Trophoblast cell (in vitro differentiated cells and primary cell): ENCODE results near the gene EMILIN2.

Experiments used
- DNase-seq, 2 donors: peaks; one replicate each; pipeline ENCODE4 v3.0.0-alpha.2; 2016
- H2AFZ ChIP-seq: 2 replicates; pipeline ENCODE4 v1.6.1; 2013; ENCODE audit warnings: low read length, moderate library complexity, mild to moderate bottlenecking; ENCODE audit not compliant: insufficient read depth, poor library complexity
- H2AK5ac ChIP-seq: 2 replicates; pipeline ENCODE4 v1.6.1; 2013; ENCODE audit warnings: mild to moderate bottlenecking, low read length
- H2BK120ac ChIP-seq: 2 replicates; pipeline ENCODE4 v1.6.1; 2013; ENCODE audit warnings: low read length, mild to moderate bottlenecking, moderate library complexity; ENCODE audit not compliant: insufficient read depth, poor library complexity
- H2BK12ac ChIP-seq: 2 replicates; pipeline ENCODE4 v1.6.1; 2013; ENCODE audit warnings: mild to moderate bottlenecking, low read length, moderate library complexity
- H2BK5ac ChIP-seq: 2 replicates; pipeline ENCODE4 v1.6.1; 2013; ENCODE audit warnings: low read length, low read depth, moderate library complexity, mild to moderate bottlenecking; ENCODE audit not compliant: poor library complexity
- H3K14ac ChIP-seq: 2 replicates; pipeline ENCODE4 v1.6.1; 2013; ENCODE audit warnings: mild to moderate bottlenecking, low read length
- H3K18ac ChIP-seq: 2 replicates; pipeline ENCODE4 v1.6.1; 2013; ENCODE audit warnings: mild to moderate bottlenecking, low read length
- H3K23ac ChIP-seq: 2 replicates; pipeline ENCODE4 v1.6.1; 2013; ENCODE audit warnings: low read length
- H3K27ac ChIP-seq: 2 replicates; pipeline ENCODE4 v1.5.1; 2013; ENCODE audit warnings: low read depth, mild to moderate bottlenecking, inconsistent platforms, low read length, moderate library complexity
- H3K27me3 ChIP-seq: 2 replicates; pipeline ENCODE4 v1.6.1; 2013; ENCODE audit warnings: inconsistent platforms, mild to moderate bottlenecking, low read length, moderate library complexity; ENCODE audit not compliant: insufficient read depth
- H3K36me3 ChIP-seq, 2 experiments: 1 replicate in 1 of 2; 2 replicates in 1 of 2; pipeline ENCODE4 v1.6.1; 2013; ENCODE audit warnings: low read length in 2 of 2, mild to moderate bottlenecking in 2 of 2, moderate library complexity in 1 of 2; ENCODE audit not compliant: insufficient read depth in 2 of 2, control insufficient read depth in 1 of 2
- H3K4ac ChIP-seq: 2 replicates; pipeline ENCODE4 v1.6.1; 2013; ENCODE audit warnings: low read depth, mild to moderate bottlenecking, low read length, moderate library complexity
- H3K4me1 ChIP-seq, 2 experiments: 1 replicate in 1 of 2; 2 replicates in 1 of 2; pipeline ENCODE4 v1.6.1; 2013; ENCODE audit warnings: low read length in 2 of 2, mild to moderate bottlenecking in 2 of 2, moderate library complexity in 1 of 2; ENCODE audit not compliant: insufficient read depth in 2 of 2, control insufficient read depth in 1 of 2
- H3K4me2 ChIP-seq: 2 replicates; pipeline ENCODE4 v1.6.1; 2013; ENCODE audit warnings: inconsistent platforms, mild to moderate bottlenecking, low read length, moderate library complexity
- H3K4me3 ChIP-seq: 2 replicates; pipeline ENCODE4 v1.5.1; 2013; ENCODE audit warnings: mild to moderate bottlenecking, low read depth, low read length, inconsistent platforms
- H3K79me1 ChIP-seq: one replicate; pipeline ENCODE4 v1.6.1; 2013; ENCODE audit warnings: low read length
- H3K79me2 ChIP-seq: 2 replicates; pipeline ENCODE4 v1.6.1; 2013; ENCODE audit warnings: low read length, mild to moderate bottlenecking; ENCODE audit not compliant: control insufficient read depth, insufficient read depth, poor library complexity
- H3K9ac ChIP-seq: 2 replicates; pipeline ENCODE4 v1.6.1; 2013; ENCODE audit warnings: mild to moderate bottlenecking, low read length
- H3K9me3 ChIP-seq: 2 replicates; pipeline ENCODE4 v1.6.1; 2013; ENCODE audit warnings: low read depth, mild to moderate bottlenecking, control low read depth, inconsistent platforms, low read length; ENCODE audit not compliant: insufficient read depth
- H4K12ac ChIP-seq: 2 replicates; pipeline ENCODE4 v1.6.1; 2013; ENCODE audit warnings: low read depth, mild to moderate bottlenecking, low read length, moderate library complexity
- H4K8ac ChIP-seq: 2 replicates; pipeline ENCODE4 v1.6.1; 2013; ENCODE audit warnings: low read depth, mild to moderate bottlenecking, low read length, moderate library complexity
- H4K91ac ChIP-seq: one replicate; pipeline ENCODE4 v1.6.1; 2013; ENCODE audit warnings: low read depth, mild to moderate bottlenecking, low read length, moderate library complexity
- WGBS: extraction: QIAGEN DNeasy Blood & Tissue Kit; methylation state at CpG from one replicate; pipeline ENCODE4 v1.1.7; 2013; ENCODE audit warnings: missing lambda C conversion rate; ENCODE audit not compliant: insufficient read length, insufficient coverage; ENCODE audit errors: extremely low coverage; 5-methylcytosine and 5-hydroxymethylcytosine counted together

The EMILIN2 gene

GRCh38 chr18:2917259-2918047, 70.6 kb downstream of the EMILIN2 start:
- H3K4ac ChIP-seq: no peak overlapping the region
- H3K23ac ChIP-seq: no peak overlapping the region
- H4K91ac ChIP-seq: no peak overlapping the region
- no peak overlapping the region for H3K14ac ChIP-seq
- H4K12ac ChIP-seq: no peak overlapping the region
- no peak overlapping the region for H2AK5ac ChIP-seq
- H3K4me1 ChIP-seq: no peaks in the 10 kb centered on the region
- no CpG with 5 or more reads among the region's 16 CpGs for WGBS
- H3K18ac ChIP-seq: no peak overlapping the region
- H3K27ac ChIP-seq: no peak overlapping the region
- no peaks in the 10 kb centered on the region for H3K79me2 ChIP-seq
- H3K27me3 ChIP-seq: no peaks in the 10 kb centered on the region
- no peak overlapping the region for H2AFZ ChIP-seq
- DNase-seq: no peak
- no peak overlapping the region for H4K8ac ChIP-seq
- H2BK12ac ChIP-seq: no peak overlapping the region
- no peak overlapping the region for H2BK120ac ChIP-seq
- H3K9ac ChIP-seq: no peak overlapping the region
- peaks cover 55 to 67% of the 10 kb centered on the region in 2 experiments for H3K36me3 ChIP-seq
- no peaks in the 10 kb centered on the region for H3K79me1 ChIP-seq
- no peaks in the 10 kb centered on the region for H3K9me3 ChIP-seq
- no peak overlapping the region for H3K4me2 ChIP-seq
- no peak overlapping the region for H2BK5ac ChIP-seq
- no peak overlapping the region for H3K4me3 ChIP-seq

GRCh38 chr18:2918761-2919550, 72.2 kb downstream of the EMILIN2 start:
- Histone ChIP-seq H4K91ac (no peak overlapping the region), H3K23ac (no peak overlapping the region), H2AFZ (no peak overlapping the region), H3K79me1 (no peaks in the 10 kb centered on the region), H3K4me3 (no peak overlapping the region), H2BK120ac (no peak overlapping the region), H2AK5ac (no peak overlapping the region), H3K18ac (no peak overlapping the region), H3K79me2 (no peaks in the 10 kb centered on the region), H3K27me3 (no peaks in the 10 kb centered on the region), H2BK12ac (no peak overlapping the region), H3K4me1 (no peaks in the 10 kb centered on the region), H3K27ac (no peak overlapping the region), H3K4me2 (no peak overlapping the region), H3K4ac (no peak overlapping the region), H3K9ac (no peak overlapping the region), H3K14ac (no peak overlapping the region), H4K12ac (no peak overlapping the region), H3K36me3 (peaks cover 46 to 62% of the 10 kb centered on the region in 2 experiments), H3K9me3 (no peaks in the 10 kb centered on the region), H2BK5ac (no peak overlapping the region), H4K8ac (no peak overlapping the region)
- no CpG with 5 or more reads among the region's 18 CpGs for WGBS
- no peak for DNase-seq

GRCh38 chr18:2919600-2919999, 72.8 kb downstream of the EMILIN2 start:
- H2BK5ac ChIP-seq: no peak overlapping the region
- H3K4me2 ChIP-seq: no peak overlapping the region
- no peak overlapping the region for H3K9ac ChIP-seq

GRCh38 chr18:2920027-2920426, 73.2 kb downstream of the EMILIN2 start:
- Histone ChIP-seq H3K18ac (no peak overlapping the region), H4K12ac (no peak overlapping the region), H3K79me2 (no peaks in the 10 kb centered on the region), H3K27me3 (no peaks in the 10 kb centered on the region), H4K91ac (no peak overlapping the region), H3K79me1 (no peaks in the 10 kb centered on the region), H3K4me3 (no peak overlapping the region), H3K27ac (no peak overlapping the region), H3K4ac (no peak overlapping the region), H4K8ac (no peak overlapping the region), H3K14ac (no peak overlapping the region), H3K9ac (no peak overlapping the region), H2BK12ac (no peak overlapping the region), H3K9me3 (no peaks in the 10 kb centered on the region), H3K36me3 (peaks cover 43 to 61% of the 10 kb centered on the region in 2 experiments), H2AFZ (no peak overlapping the region), H3K4me1 (no peaks in the 10 kb centered on the region), H2BK5ac (no peak overlapping the region), H3K4me2 (no peak overlapping the region), H2BK120ac (no peak overlapping the region), H2AK5ac (no peak overlapping the region), H3K23ac (no peak overlapping the region)
- DNase-seq: no peak
- WGBS: no CpG with 5 or more reads among the region's 11 CpGs

More at GRCh38 chr18:2919600-2919999, 72.8 kb downstream of the EMILIN2 start:
- Histone ChIP-seq H2BK120ac (no peak overlapping the region), H3K23ac (no peak overlapping the region), H3K36me3 (peaks cover 44 to 61% of the 10 kb centered on the region in 2 experiments), H4K8ac (no peak overlapping the region), H3K14ac (no peak overlapping the region), H2AFZ (no peak overlapping the region), H3K79me1 (no peaks in the 10 kb centered on the region), H3K27me3 (no peaks in the 10 kb centered on the region), H3K4ac (no peak overlapping the region), H3K27ac (no peak overlapping the region), H2AK5ac (no peak overlapping the region), H3K4me3 (no peak overlapping the region), H4K12ac (no peak overlapping the region), H4K91ac (no peak overlapping the region), H3K9me3 (no peaks in the 10 kb centered on the region), H3K79me2 (no peaks in the 10 kb centered on the region), H3K4me1 (no peaks in the 10 kb centered on the region), H3K18ac (no peak overlapping the region), H2BK12ac (no peak overlapping the region)
- DNase-seq: no peak
- WGBS: no CpG with 5 or more reads among the region's 5 CpGs
